ENCODE results near the gene TEX26. TPM values are rescaled to one million over a fixed set of nuclear protein-coding genes. Genes with fewer than 3 reads are reported as not detected.

Gene TEX26
- polyA plus RNA-seq, result not detected in 2 replicates
- 1.2 TPM in 1 of 2 replicates, not detected in the other for polyA minus RNA-seq

DNA sequence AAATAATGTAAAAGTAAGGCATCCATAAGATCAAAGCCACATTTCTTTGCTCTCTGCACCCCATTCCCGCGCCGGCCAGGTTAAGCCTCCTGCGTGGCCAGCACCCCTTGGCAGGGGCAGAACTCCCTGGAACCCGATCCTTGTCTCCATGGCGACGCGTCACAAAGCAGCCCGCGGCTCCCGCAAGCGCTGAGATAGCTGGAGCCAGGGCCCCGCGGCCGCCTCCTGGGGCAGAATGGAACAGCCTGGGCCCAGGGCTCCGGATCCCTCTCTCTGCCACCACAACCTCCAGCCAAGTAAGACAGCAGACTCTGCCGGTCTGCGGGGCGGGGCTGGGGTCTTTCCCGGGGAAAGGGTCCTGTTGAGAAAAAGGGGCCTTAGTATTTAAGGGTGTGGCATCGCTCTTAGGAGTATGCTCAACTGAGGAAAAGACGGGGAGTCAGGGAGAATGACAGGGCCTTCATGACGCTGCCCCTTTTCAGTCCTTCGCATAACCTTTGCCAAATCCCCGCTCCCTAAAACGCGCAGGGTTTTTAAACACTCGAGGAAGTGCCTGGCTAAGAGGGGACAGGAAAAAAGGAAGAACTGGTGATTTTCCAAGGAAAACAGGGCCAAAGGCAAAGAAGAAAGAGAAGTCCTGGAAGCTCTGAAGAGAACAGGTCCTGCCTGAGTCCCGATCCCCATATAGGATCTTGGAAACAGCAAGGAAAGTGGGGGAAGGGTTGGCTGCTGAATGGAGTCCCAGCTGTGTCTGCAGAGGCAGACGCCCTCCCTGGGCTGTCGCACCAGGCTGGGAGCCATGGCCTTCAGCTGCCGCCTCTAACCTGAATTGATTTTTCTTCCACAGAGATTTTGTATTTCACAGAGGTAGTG lies at the start of gene TEX26:
TSS of gene TEX26 (plus strand) at position 176 of the 873 bp plus-strand sequence. CDS start at position 236, 60 bp downstream.
- Histone ChIP-seq H2AFZ (ENCODE audit: low read depth, low read length) (no peak within 1 kb of the TSS), H3K4me2 (ENCODE audit: low read length) (no peak within 1 kb of the TSS), H4K20me1 (ENCODE audit: insufficient read depth) (no peaks in the 10 kb centered on the region), H3K27ac (ENCODE audit: low read length) (no peak within 1 kb of the TSS), H3K9me3 (ENCODE audit: low read length) (no peaks in the 10 kb centered on the region), H3K9ac (ENCODE audit: low read length) (no peak within 1 kb of the TSS), H3K79me2 (replicated peaks; ENCODE audit: insufficient read depth, low read length) (no peaks in the 10 kb centered on the region), H3K9me2 (ENCODE audit: insufficient read depth, low read length) (no peaks in the 10 kb centered on the region), H3K27me3 (ENCODE audit: insufficient read depth, low read depth, low read length) (no peaks in the 10 kb centered on the region), H3K4me3 (ENCODE audit: low read length) (no peak within 1 kb of the TSS), H3K36me3 (ENCODE audit: insufficient read depth, low read length) (no peaks in the 10 kb centered on the region), H3F3A (ENCODE audit: insufficient read depth, low read length, poor library complexity, severe bottlenecking) (no peaks in the 10 kb centered on the region)
- TF ChIP-seq EP300 (conservative IDR thresholded peaks at IDR 0.05; ENCODE audit: poor library complexity, severe bottlenecking) (no peak), TAF1 (IDR thresholded peaks at IDR 0.05; ENCODE audit: low read depth) (no peak), SMC3 (conservative IDR thresholded peaks at IDR 0.05; ENCODE audit: poor library complexity) (no peak), EZH2 (IDR thresholded peaks at IDR 0.05; ENCODE audit: borderline replicate concordance, insufficient read depth, low read length, poor library complexity, severe bottlenecking) (no peak), REST (IDR thresholded peaks at IDR 0.05; ENCODE audit: borderline replicate concordance) (no peak), RAD21 (conservative IDR thresholded peaks at IDR 0.05) (no peak), MXI1 (conservative IDR thresholded peaks at IDR 0.05; ENCODE audit: poor library complexity, severe bottlenecking) (no peak), POLR2AphosphoS5 (IDR thresholded peaks at IDR 0.05) (no peak)
- TF ChIP-seq, protein P1, sequence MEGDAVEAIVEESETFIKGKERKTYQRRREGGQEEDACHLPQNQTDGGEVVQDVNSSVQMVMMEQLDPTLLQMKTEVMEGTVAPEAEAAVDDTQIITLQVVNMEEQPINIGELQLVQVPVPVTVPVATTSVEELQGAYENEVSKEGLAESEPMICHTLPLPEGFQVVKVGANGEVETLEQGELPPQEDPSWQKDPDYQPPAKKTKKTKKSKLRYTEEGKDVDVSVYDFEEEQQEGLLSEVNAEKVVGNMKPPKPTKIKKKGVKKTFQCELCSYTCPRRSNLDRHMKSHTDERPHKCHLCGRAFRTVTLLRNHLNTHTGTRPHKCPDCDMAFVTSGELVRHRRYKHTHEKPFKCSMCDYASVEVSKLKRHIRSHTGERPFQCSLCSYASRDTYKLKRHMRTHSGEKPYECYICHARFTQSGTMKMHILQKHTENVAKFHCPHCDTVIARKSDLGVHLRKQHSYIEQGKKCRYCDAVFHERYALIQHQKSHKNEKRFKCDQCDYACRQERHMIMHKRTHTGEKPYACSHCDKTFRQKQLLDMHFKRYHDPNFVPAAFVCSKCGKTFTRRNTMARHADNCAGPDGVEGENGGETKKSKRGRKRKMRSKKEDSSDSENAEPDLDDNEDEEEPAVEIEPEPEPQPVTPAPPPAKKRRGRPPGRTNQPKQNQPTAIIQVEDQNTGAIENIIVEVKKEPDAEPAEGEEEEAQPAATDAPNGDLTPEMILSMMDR (IDR thresholded peaks at IDR 0.05; ENCODE audit: poor library complexity, severe bottlenecking), result no peak

- Histone ChIP-seq H3K27me3 (ENCODE audit: insufficient read depth, low read depth, low read length) (no peaks in the 10 kb centered on the region), H3K4me3 (ENCODE audit: low read length) (no peak overlapping the region), H3K9me2 (ENCODE audit: insufficient read depth, low read length) (no peaks in the 10 kb centered on the region), H3K9ac (ENCODE audit: low read length) (no peak overlapping the region), H3K36me3 (ENCODE audit: insufficient read depth, low read length) (no peaks in the 10 kb centered on the region), H2AFZ (ENCODE audit: low read depth, low read length) (no peak overlapping the region), H3K9me3 (ENCODE audit: low read length) (no peaks in the 10 kb centered on the region), H3K4me2 (ENCODE audit: low read length) (no peak overlapping the region), H3F3A (ENCODE audit: insufficient read depth, low read length, poor library complexity, severe bottlenecking) (no peaks in the 10 kb centered on the region), H3K27ac (ENCODE audit: low read length) (no peak overlapping the region), H4K20me1 (ENCODE audit: insufficient read depth) (no peaks in the 10 kb centered on the region), H3K79me2 (replicated peaks; ENCODE audit: insufficient read depth, low read length) (no peaks in the 10 kb centered on the region)
- TF ChIP-seq TAF1 (IDR thresholded peaks at IDR 0.05; ENCODE audit: low read depth) (no peak), EZH2 (IDR thresholded peaks at IDR 0.05; ENCODE audit: borderline replicate concordance, insufficient read depth, low read length, poor library complexity, severe bottlenecking) (no peak)
- TF ChIP-seq, protein P1 (IDR thresholded peaks at IDR 0.05; ENCODE audit: poor library complexity, severe bottlenecking), result no peak
Observed at GRCh38 chr13:30882996-30883766, 49.3 kb upstream of the TEX26 start.
